Measurements from ENCODE around the gene WAS. TPM values are rescaled to one million over a fixed set of nuclear protein-coding genes. Genes with fewer than 3 reads are reported as not detected.
"Not testable (repeated sequence)": the region's sequence is repeated elsewhere in the genome, so short reads cannot be mapped to it uniquely, and the experiment has no call there.

WAS gene
- total RNA-seq, 2 experiments from 2014 or later: 138 to 161 TPM

- H3K27me3 Mint-ChIP-seq; H3K9me3 Mint-ChIP-seq (ENCODE audit: low read depth); H3K4me1 Mint-ChIP-seq; H3K4me3 Mint-ChIP-seq; H3K36me3 Mint-ChIP-seq; H3K27ac Mint-ChIP-seq; ATAC-seq; CTCF ChIA-PET; DNase-seq: not testable (repeated sequence)
Observed at GRCh38 chrX:48668187-48668586, 15.4 kb upstream of the WAS start.

DNA sequence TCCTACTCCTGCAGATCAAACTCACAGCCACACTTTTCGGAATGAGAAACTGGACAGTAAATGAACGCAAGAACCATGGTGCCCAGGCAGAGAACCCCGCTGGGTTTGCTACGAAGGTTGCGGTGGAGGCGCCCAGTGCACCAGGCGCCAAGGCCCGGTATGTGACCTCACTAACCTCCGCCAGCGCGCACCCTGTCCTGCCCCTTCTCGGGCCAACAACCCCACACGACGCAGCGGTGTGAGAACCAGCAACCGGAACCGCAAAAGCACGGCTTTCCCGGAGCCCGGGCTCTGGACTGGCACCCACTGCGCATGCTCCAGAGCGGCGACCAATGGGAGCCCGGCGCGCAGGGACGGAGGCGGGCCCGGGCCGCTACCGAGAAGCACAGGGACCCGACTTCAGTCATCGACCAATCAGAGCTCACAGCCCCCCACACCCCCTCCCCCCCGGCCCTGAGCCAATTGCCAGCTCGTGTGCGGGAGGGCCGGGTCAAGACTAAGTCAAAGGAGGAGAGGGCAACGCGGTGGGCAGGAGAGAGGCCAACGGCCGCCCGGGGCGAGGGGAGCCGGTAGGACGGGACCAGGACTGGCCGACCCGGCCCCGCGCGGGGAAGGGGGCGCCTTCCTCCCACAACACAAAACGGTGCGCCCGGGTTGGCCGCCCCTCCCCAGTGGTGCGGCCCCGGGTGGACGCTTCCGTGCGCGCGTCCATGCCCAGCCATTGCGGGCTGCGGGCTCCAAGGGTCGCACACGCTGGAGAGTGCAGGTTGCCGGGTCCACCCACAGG lies 7.3 kb upstream of the WAS start:
- Mint-ChIP-seq H3K27me3 (no peaks in the 10 kb centered on the region), H3K4me3 (peak overlapping the region; percentile 84), H3K27ac (peak overlapping the region; percentile 86), H3K9me3 (ENCODE audit: low read depth) (no peaks in the 10 kb centered on the region), H3K36me3 (peaks cover 2% of the 10 kb centered on the region), H3K4me1 (peaks cover 28% of the 10 kb centered on the region)
- ATAC-seq (peak; percentile 97), DNase-seq (peak; percentile 92)
- CTCF ChIA-PET: interaction anchor here (1.0 kb wide), 1 partner anchor 21 kb away, joined by 3 read pairs; the partner anchor contains the start of gene SUV39H1

DNA sequence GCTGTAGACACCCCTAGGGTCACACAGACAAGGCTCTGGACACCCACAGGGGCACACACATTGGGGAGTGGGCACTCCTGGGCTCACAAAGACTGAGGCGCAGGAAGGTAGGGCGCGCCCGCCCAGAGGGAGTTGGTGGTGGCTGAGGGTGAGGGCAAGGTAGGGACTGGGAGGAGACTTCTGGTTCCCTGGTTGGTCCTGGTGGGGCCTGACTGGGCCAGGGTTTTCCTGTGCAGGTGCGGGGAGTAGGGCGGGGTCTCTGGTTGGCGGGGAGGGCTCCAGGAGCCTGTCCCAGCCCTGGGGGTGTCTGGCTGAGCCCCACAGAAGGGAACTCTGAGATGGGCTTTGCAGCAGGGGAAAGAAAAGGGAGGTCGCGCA lies 6.7 kb upstream of the WAS start:
- H3K4me1 Mint-ChIP-seq: peaks cover 28% of the 10 kb centered on the region
- H3K36me3 Mint-ChIP-seq: peaks cover 2% of the 10 kb centered on the region
- H3K27ac Mint-ChIP-seq: peak overlapping the region; percentile 86
- CTCF ChIA-PET: interaction anchor here (1.0 kb wide), 1 partner anchor 20 kb away, joined by 3 read pairs; the partner anchor contains the start of gene SUV39H1
- peak; percentile 10 for ATAC-seq
- H3K4me3 Mint-ChIP-seq: peak overlapping the region; percentile 84
- H3K9me3 Mint-ChIP-seq (ENCODE audit: low read depth): no peaks in the 10 kb centered on the region
- H3K27me3 Mint-ChIP-seq: no peaks in the 10 kb centered on the region
- DNase-seq: peak; percentile 48

GRCh38 chrX:48677516-48677915 lies 6.1 kb upstream of the WAS start:
- H3K27me3 Mint-ChIP-seq: no peaks in the 10 kb centered on the region
- CTCF ChIA-PET: no interaction called here

DNA sequence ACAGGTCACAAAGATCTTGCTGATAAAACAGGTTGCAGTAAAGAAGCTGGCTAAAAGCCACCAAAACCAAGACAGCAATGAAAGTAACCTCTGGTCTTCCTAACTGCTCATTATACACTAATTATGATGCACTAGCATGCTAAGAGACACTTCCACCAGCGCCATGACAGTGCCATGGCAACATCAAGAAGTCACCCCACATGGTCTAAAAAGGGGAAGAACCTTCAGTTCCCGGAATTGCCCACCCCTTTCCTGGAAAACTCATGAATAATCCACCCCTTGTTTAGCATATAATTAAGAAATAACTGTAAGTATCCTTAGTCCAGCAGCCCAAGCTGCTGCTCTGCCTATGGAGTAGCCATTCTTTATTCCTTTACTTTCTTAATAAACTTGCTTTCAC lies 3.1 kb upstream of the WAS start:
- ATAC-seq; H3K9me3 Mint-ChIP-seq (ENCODE audit: low read depth); H3K27me3 Mint-ChIP-seq; H3K4me3 Mint-ChIP-seq; CTCF ChIA-PET: not testable (repeated sequence)
- H3K36me3 Mint-ChIP-seq: peaks cover 18% of the 10 kb centered on the region
- peak; percentile 65 for DNase-seq
- H3K27ac Mint-ChIP-seq: peak overlapping the region; percentile 43
- peaks cover 49% of the 10 kb centered on the region for H3K4me1 Mint-ChIP-seq

More at GRCh38 chrX:48677516-48677915, 6.1 kb upstream of the WAS start:
- Mint-ChIP-seq H3K4me1 (peaks cover 30% of the 10 kb centered on the region), H3K36me3 (peaks cover 2% of the 10 kb centered on the region), H3K4me3 (peak overlapping the region; percentile 84), H3K9me3 (ENCODE audit: low read depth) (no peaks in the 10 kb centered on the region), H3K27ac (peak overlapping the region; percentile 86)
- DNase-seq (no peak), ATAC-seq (no peak)

GRCh38 chrX:48680925-48681324 lies 2.7 kb upstream of the WAS start:
- peaks cover 21% of the 10 kb centered on the region for H3K36me3 Mint-ChIP-seq
- H3K4me3 Mint-ChIP-seq; ATAC-seq; CTCF ChIA-PET; H3K9me3 Mint-ChIP-seq (ENCODE audit: low read depth); H3K27me3 Mint-ChIP-seq; DNase-seq: not testable (repeated sequence)
- peaks cover 53% of the 10 kb centered on the region for H3K4me1 Mint-ChIP-seq
- peak overlapping the region; percentile 43 for H3K27ac Mint-ChIP-seq

DNA sequence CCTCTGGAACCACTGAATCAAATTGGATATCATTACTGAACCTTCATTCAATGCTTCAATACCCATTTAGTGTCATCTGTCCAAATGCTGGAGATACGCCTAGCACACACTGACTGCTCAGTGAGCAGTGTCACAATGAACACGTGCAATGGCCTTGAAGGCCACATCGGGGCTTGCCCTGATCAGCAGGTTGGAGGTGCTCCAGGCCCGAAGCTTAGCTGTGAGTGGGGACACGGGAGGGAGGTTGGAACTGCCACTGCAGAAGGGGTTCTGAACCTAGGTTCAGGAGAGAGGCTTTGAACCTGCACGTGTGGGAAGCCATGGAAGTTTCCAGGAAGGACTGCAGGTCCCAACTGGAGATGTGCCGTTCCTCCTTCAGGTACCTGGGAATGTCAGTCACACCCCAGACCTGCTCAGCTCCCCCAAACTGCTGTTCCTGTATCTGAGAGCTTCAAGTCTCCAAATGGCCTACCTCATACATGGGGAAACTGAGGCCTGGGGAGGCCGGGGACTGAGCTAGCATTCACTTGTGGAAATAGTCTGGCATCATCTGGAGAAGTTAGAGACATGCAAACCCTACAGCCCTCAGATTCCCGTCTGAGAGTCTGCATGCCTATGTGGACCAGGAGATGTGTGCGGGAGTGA lies 1.9 kb upstream of the WAS start:
- no peak overlapping the region for H3K27ac Mint-ChIP-seq
- H3K27me3 Mint-ChIP-seq: no peaks in the 10 kb centered on the region
- no peaks in the 10 kb centered on the region for H3K9me3 Mint-ChIP-seq (ENCODE audit: low read depth)
- H3K36me3 Mint-ChIP-seq: peaks cover 27% of the 10 kb centered on the region
- ATAC-seq: no peak
- H3K4me1 Mint-ChIP-seq: peaks cover 61% of the 10 kb centered on the region
- H3K4me3 Mint-ChIP-seq: peak overlapping the region; percentile 25
- CTCF ChIA-PET: no interaction called here
- no peak for DNase-seq

DNA sequence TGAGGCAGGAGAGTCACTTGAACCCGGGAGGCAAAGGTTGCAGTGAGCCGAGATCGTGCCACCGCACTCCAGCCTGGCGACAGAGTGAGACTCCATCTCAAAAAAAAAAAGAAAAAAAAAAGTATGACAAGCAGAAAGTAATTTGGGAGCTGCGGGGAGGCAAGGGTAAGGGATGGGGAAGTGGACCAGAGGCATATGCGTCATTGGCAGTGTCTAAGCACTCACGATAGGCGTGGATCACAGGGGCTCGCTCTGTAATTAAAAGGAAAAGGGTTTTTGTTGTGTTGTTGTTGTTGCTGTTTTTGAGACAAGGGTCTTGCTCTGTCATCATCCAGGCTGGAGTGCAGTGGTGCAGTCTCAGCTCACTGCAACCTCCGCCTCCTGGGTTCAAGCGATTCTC lies 804 bp upstream of the WAS start:
- not testable (repeated sequence) for ATAC-seq; DNase-seq; H3K4me3 Mint-ChIP-seq; H3K27me3 Mint-ChIP-seq; H3K9me3 Mint-ChIP-seq (ENCODE audit: low read depth)
- CTCF ChIA-PET: interaction anchor here (0.9 kb wide), 1 partner anchor 119 kb away, joined by 3 read pairs; the partner anchor contains the start of gene HDAC6
- Mint-ChIP-seq H3K36me3 (peaks cover 36% of the 10 kb centered on the region), H3K4me1 (peaks cover 63% of the 10 kb centered on the region), H3K27ac (peak overlapping the region; percentile 92)

- Mint-ChIP-seq H3K36me3 (peaks cover 39% of the 10 kb centered on the region), H3K4me3 (peak overlapping the region; percentile 89), H3K4me1 (peaks cover 55% of the 10 kb centered on the region), H3K27me3 (no peaks in the 10 kb centered on the region), H3K9me3 (ENCODE audit: low read depth) (no peaks in the 10 kb centered on the region), H3K27ac (peak overlapping the region; percentile 92)
- CTCF ChIA-PET: no interaction called here
- ATAC-seq (peak; percentile 4), DNase-seq (no peak)
Observed at GRCh38 chrX:48684134-48684533, 535 bp downstream of the WAS start.

DNA sequence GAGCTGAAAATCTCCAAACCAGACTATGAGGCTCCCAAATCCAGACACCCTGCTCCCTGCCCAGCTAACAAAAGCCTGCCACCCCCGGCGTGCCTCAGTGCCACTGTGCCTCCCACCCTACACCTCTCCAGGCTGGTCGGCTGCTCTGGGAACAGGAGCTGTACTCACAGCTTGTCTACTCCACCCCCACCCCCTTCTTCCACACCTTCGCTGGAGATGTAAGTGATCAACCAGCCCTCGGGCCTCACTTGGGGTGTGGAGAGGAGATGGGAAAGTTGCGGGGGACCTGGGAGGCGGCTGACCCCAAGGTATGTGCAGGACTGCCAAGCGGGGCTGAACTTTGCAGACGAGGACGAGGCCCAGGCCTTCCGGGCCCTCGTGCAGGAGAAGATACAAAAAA lies 1.8 kb downstream of the WAS start:
- Mint-ChIP-seq H3K36me3 (peaks cover 41% of the 10 kb centered on the region), H3K27ac (peak overlapping the region; percentile 28), H3K4me1 (peaks cover 51% of the 10 kb centered on the region), H3K4me3 (peak overlapping the region; percentile 89), H3K9me3 (ENCODE audit: low read depth) (no peaks in the 10 kb centered on the region), H3K27me3 (no peaks in the 10 kb centered on the region)
- DNase-seq (no peak), ATAC-seq (no peak)
- CTCF ChIA-PET: no interaction called here

DNA sequence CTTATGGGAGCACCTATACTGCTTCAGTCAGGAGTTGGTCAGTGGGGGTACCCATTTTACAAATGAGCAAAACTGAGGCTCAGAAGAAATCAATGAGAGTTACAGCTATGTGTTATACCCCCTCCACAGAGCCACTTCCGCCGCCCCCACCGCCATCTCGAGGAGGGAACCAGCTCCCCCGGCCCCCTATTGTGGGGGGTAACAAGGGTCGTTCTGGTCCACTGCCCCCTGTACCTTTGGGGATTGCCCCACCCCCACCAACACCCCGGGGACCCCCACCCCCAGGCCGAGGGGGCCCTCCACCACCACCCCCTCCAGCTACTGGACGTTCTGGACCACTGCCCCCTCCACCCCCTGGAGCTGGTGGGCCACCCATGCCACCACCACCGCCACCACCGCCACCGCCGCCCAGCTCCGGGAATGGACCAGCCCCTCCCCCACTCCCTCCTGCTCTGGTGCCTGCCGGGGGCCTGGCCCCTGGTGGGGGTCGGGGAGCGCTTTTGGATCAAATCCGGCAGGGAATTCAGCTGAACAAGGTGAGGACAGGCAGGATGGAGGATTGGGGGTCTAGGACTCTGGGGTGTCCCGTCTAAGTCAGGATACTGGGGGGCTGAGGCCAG lies 5.0 kb downstream of the WAS start:
- Mint-ChIP-seq H3K27ac (no peak overlapping the region), H3K4me1 (peaks cover 34% of the 10 kb centered on the region), H3K27me3 (no peaks in the 10 kb centered on the region), H3K4me3 (no peak overlapping the region), H3K36me3 (peaks cover 46% of the 10 kb centered on the region), H3K9me3 (ENCODE audit: low read depth) (no peaks in the 10 kb centered on the region)
- ATAC-seq: no peak
- no peak for DNase-seq
- CTCF ChIA-PET: no interaction called here

DNA sequence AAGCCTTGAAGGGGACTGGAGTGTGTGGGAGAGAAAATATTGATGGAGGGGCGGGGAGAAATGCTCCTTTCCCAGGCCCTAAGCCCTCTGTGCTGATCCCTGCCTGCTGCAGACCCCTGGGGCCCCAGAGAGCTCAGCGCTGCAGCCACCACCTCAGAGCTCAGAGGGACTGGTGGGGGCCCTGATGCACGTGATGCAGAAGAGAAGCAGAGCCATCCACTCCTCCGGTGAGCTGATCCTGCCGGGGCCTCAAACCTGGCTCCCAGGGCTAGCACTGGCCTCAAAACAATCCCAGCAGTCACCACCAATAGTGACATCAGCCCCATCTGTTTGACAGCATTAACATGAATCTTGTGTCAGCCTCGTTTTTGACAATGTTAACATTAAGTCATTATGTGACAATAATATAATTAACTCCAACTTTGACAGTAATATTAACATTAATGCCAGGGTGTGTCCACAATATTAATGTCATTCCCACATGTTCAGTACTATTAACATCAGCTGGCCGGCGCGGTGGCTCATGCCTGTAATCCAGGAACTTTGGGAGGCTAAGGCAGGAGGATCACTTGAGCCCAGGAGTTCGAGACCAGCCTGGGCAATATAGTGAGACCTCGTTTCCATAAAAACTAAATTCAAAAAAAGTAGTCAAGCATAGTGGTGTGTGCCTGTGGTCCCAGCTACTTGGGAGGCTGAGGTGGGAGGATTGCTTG lies 5.8 kb downstream of the WAS start:
- no peak overlapping the region for H3K27ac Mint-ChIP-seq
- no peak for DNase-seq
- H3K4me3 Mint-ChIP-seq: no peak overlapping the region
- H3K4me1 Mint-ChIP-seq: peaks cover 33% of the 10 kb centered on the region
- peaks cover 40% of the 10 kb centered on the region for H3K36me3 Mint-ChIP-seq
- CTCF ChIA-PET: no interaction called here
- H3K27me3 Mint-ChIP-seq: no peaks in the 10 kb centered on the region
- no peak for ATAC-seq
- no peaks in the 10 kb centered on the region for H3K9me3 Mint-ChIP-seq (ENCODE audit: low read depth)

DNA sequence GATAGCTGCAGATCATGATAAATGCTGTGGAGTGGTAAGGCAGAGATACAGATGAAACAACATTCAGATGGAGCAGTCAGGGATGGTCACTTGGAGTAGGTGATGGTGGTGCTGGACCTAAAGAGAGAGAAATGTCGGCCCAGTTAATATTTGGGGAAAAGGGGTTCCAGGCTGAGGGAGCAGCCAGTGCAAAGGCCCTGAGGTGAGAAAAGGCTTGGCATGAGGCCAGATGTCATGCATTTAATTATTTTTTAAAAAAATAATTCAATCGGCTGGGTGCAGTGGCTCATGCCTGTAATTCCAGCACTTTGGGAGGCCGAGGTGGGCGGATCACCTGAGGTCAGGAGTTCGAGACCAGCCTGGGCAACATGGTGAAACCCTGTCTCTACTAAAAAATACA lies 8.1 kb downstream of the WAS start:
- H3K27me3 Mint-ChIP-seq; H3K27ac Mint-ChIP-seq; ATAC-seq; H3K4me3 Mint-ChIP-seq; DNase-seq; CTCF ChIA-PET; H3K9me3 Mint-ChIP-seq (ENCODE audit: low read depth): not testable (repeated sequence)
- H3K36me3 Mint-ChIP-seq: peaks cover 19% of the 10 kb centered on the region
- H3K4me1 Mint-ChIP-seq: peaks cover 26% of the 10 kb centered on the region

Measured in activated CD8-positive, alpha-beta memory T cell treated with anti-CD3 and anti-CD28 coated beads, Interleukin-2, amount 10 ng/mL, durations not matched to agents 7 days and 5 days (primary cell).